H9 (cell line): ENCODE results near the gene DACH1. TPM values are rescaled to one million over a fixed set of nuclear protein-coding genes. Genes with fewer than 3 reads are reported as not detected.

Experiments
- DNase-seq: peaks from one replicate; pipeline ENCODE4 v3.0.0-alpha.2; 2017
- H2AFZ ChIP-seq: one replicate; pipeline ENCODE4 v1.6.1; 2013; ENCODE audit warnings: mild to moderate bottlenecking, low read length, control low read depth, moderate library complexity
- H2AK5ac ChIP-seq: 2 replicates; pipeline ENCODE4 v1.6.1; 2013; ENCODE audit warnings: low read length, control low read depth, mixed read lengths; ENCODE audit not compliant: insufficient read length
- H2BK120ac ChIP-seq: one replicate; pipeline ENCODE4 v1.6.1; 2013; ENCODE audit warnings: low read depth, mild to moderate bottlenecking, low read length, control low read depth, inconsistent platforms; ENCODE audit not compliant: poor library complexity, severe bottlenecking
- H2BK12ac ChIP-seq: 2 replicates; pipeline ENCODE4 v1.6.1; 2013; ENCODE audit warnings: low read length, control low read depth, mixed read lengths, low read depth; ENCODE audit not compliant: insufficient read length
- H2BK15ac ChIP-seq: 2 replicates; pipeline ENCODE4 v1.6.1; 2013; ENCODE audit warnings: low read depth, low read length, control low read depth
- H2BK20ac ChIP-seq: one replicate; pipeline ENCODE4 v1.6.1; 2013; ENCODE audit warnings: low read depth, mild to moderate bottlenecking, low read length, control low read depth, inconsistent platforms; ENCODE audit not compliant: poor library complexity, severe bottlenecking
- H2BK5ac ChIP-seq: 2 replicates; pipeline ENCODE4 v1.6.1; 2013; ENCODE audit warnings: low read length, control low read depth, mixed read lengths; ENCODE audit not compliant: insufficient read length
- H3K14ac ChIP-seq: 2 replicates; pipeline ENCODE4 v1.6.1; 2013; ENCODE audit warnings: low read length, control low read depth; ENCODE audit not compliant: insufficient read depth
- H3K18ac ChIP-seq: 2 replicates; pipeline ENCODE4 v1.6.1; 2013; ENCODE audit warnings: low read depth, mild to moderate bottlenecking, mixed read lengths, low read length, control low read depth; ENCODE audit not compliant: insufficient read length
- H3K23ac ChIP-seq: 2 replicates; pipeline ENCODE4 v1.6.1; 2013; ENCODE audit warnings: low read length, control low read depth, mixed read lengths, low read depth; ENCODE audit not compliant: insufficient read length
- H3K23me2 ChIP-seq: 2 replicates; pipeline ENCODE4 v1.6.1; 2013; ENCODE audit warnings: low read depth, mild to moderate bottlenecking, mixed read lengths, low read length, control low read depth; ENCODE audit not compliant: insufficient read length, poor library complexity, severe bottlenecking
- H3K27ac ChIP-seq: 2 replicates; pipeline ENCODE4 v1.5.1; 2013; ENCODE audit warnings: low read length, control low read depth, mixed read lengths, low read depth; ENCODE audit not compliant: insufficient read length
- H3K27me3 ChIP-seq: 2 replicates; pipeline ENCODE4 v1.6.1; 2013; ENCODE audit warnings: low read length, control low read depth, inconsistent platforms; ENCODE audit not compliant: insufficient read depth
- H3K4ac ChIP-seq: 2 replicates; pipeline ENCODE4 v1.6.1; 2013; ENCODE audit warnings: low read depth, mild to moderate bottlenecking, control low read depth, inconsistent platforms, low read length, moderate library complexity
- H3K4me1 ChIP-seq: 2 replicates; pipeline ENCODE4 v1.6.1; 2013; ENCODE audit warnings: low read length, control low read depth, inconsistent platforms; ENCODE audit not compliant: insufficient read depth
- H3K4me2 ChIP-seq: 2 replicates; pipeline ENCODE4 v1.6.1; 2013; ENCODE audit warnings: low read length, control low read depth, mixed read lengths; ENCODE audit not compliant: insufficient read length, insufficient read depth
- H3K56ac ChIP-seq: 2 replicates; pipeline ENCODE4 v1.6.1; 2013; ENCODE audit warnings: low read depth, mild to moderate bottlenecking, mixed read lengths, low read length, control low read depth; ENCODE audit not compliant: insufficient read length
- H3K79me1 ChIP-seq: 2 replicates; pipeline ENCODE4 v1.6.1; 2013; ENCODE audit warnings: low read depth, mild to moderate bottlenecking, moderate library complexity, low read length, control low read depth, inconsistent platforms; ENCODE audit not compliant: insufficient read depth, poor library complexity, severe bottlenecking
- H3K79me2 ChIP-seq: 2 replicates; pipeline ENCODE4 v1.6.1; 2013; ENCODE audit warnings: low read length, control low read depth, inconsistent platforms; ENCODE audit not compliant: insufficient read depth
- H3K9ac ChIP-seq: 2 replicates; pipeline ENCODE4 v1.6.1; 2013; ENCODE audit warnings: low read length, control low read depth, mixed read lengths; ENCODE audit not compliant: insufficient read length; ENCODE audit errors: extremely low read depth
- H3K9me3 ChIP-seq: one replicate; pipeline ENCODE4 v1.6.1; 2013; ENCODE audit warnings: low read depth, low read length, inconsistent platforms; ENCODE audit not compliant: control insufficient read depth
- H3T11ph ChIP-seq: one replicate; pipeline ENCODE4 v1.6.1; 2013; ENCODE audit warnings: mild to moderate bottlenecking, low read length, control low read depth, inconsistent platforms
- H4K20me1 ChIP-seq: one replicate; pipeline ENCODE4 v1.6.1; 2013; ENCODE audit not compliant: control insufficient read depth, insufficient read length, insufficient read depth
- H4K5ac ChIP-seq: 2 replicates; pipeline ENCODE4 v1.6.1; 2013; ENCODE audit warnings: low read depth, mild to moderate bottlenecking, mixed read lengths, low read length, control low read depth; ENCODE audit not compliant: insufficient read length
- H4K8ac ChIP-seq: replicated peaks from 2 replicates; pipeline ENCODE4 v1.6.1; 2013; ENCODE audit warnings: low read length, control low read depth, mixed read lengths, low read depth; ENCODE audit not compliant: insufficient read length
- H4K91ac ChIP-seq: 2 replicates; pipeline ENCODE4 v1.6.1; 2013; ENCODE audit warnings: low read depth, mild to moderate bottlenecking, moderate library complexity, mixed read lengths, low read length, control low read depth; ENCODE audit not compliant: insufficient read length
- H3K27ac Mint-ChIP-seq, 3 experiments: 2 replicates in 2 of 3; 3 replicates in 1 of 3; pipeline ENCODE4 v1.8.0; 2020 to 2021; ENCODE audit warnings: mixed read lengths in 3 of 3, mild to moderate bottlenecking in 1 of 3, moderate library complexity in 1 of 3
- H3K27me3 Mint-ChIP-seq: 2 replicates; pipeline ENCODE4 v1.8.0; 2021; ENCODE audit warnings: low read depth, mild to moderate bottlenecking, moderate library complexity, mixed read lengths
- H3K36me3 Mint-ChIP-seq, 3 experiments: 2 replicates in 2 of 3; 3 replicates in 1 of 3; pipeline ENCODE4 v1.8.0; 2020 to 2021; ENCODE audit warnings: low read depth in 3 of 3, mixed read lengths in 3 of 3; ENCODE audit not compliant: insufficient read depth in 1 of 3
- H3K4me1 Mint-ChIP-seq, 2 experiments: 2 replicates each; pipeline ENCODE4 v1.8.0; 2020; ENCODE audit warnings: mixed read lengths in 2 of 2
- H3K4me3 Mint-ChIP-seq, 2 experiments: 2 replicates in 1 of 2; 3 replicates in 1 of 2; pipeline ENCODE4 v1.8.0; 2020 to 2021; ENCODE audit warnings: mild to moderate bottlenecking in 2 of 2, mixed read lengths in 2 of 2, moderate library complexity in 1 of 2
- H3K9me3 Mint-ChIP-seq, 2 experiments: 2 replicates in 1 of 2; 3 replicates in 1 of 2; pipeline ENCODE4 v1.8.0; 2020; ENCODE audit warnings: mild to moderate bottlenecking in 2 of 2, mixed read lengths in 2 of 2, moderate library complexity in 1 of 2
- WGBS: extraction: QIAGEN DNeasy Blood & Tissue Kit; methylation state at CpG from one replicate; pipeline ENCODE4 v1.1.7; 2013; ENCODE audit warnings: missing lambda C conversion rate, low lambda C conversion rate, mixed read lengths; ENCODE audit not compliant: insufficient read length; ENCODE audit errors: extremely low coverage; 5-methylcytosine and 5-hydroxymethylcytosine counted together
- total RNA-seq: library from RNA; stranded (reverse); gene quantifications from 2 replicates; pipeline ENCODE4 v1.2.1, GENCODE V29; 2021
- TF ChIP-seq, protein P1 (sequence below): fragments of 200-600 bp; sonication (generic); conservative IDR thresholded peaks from 3 replicates; pipeline ENCODE4 v1.8.0; 2021; ENCODE audit warnings: antibody characterized with exemption, mild to moderate bottlenecking

DACH1 gene
- total RNA-seq, 1 experiment from 2014 or later: not detected

- Histone ChIP-seq H3K79me1 (no peaks in the 10 kb centered on the region), H4K20me1 (no peaks in the 10 kb centered on the region), H3K27ac (no peak overlapping the region), H2BK15ac (no peak overlapping the region), H4K91ac (no peak overlapping the region), H3K79me2 (no peaks in the 10 kb centered on the region), H2BK20ac (no peak overlapping the region), H2AK5ac (no peak overlapping the region), H3K23me2 (no peaks in the 10 kb centered on the region), H3K23ac (no peak overlapping the region), H2BK5ac (no peak overlapping the region), H3K14ac (no peak overlapping the region), H3K18ac (no peak overlapping the region), H3K9me3 (no peaks in the 10 kb centered on the region), H3K56ac (no peak overlapping the region), H3K4me1 (no peaks in the 10 kb centered on the region), H2BK12ac (no peak overlapping the region), H4K5ac (no peak overlapping the region), H4K8ac (no peak overlapping the region), H3K27me3 (no peaks in the 10 kb centered on the region), H3K9ac (no peak overlapping the region), H2BK120ac (no peak overlapping the region), H3K4ac (no peak overlapping the region), H3K4me2 (no peak overlapping the region), H2AFZ (no peak overlapping the region), H3T11ph (no peak overlapping the region)
- H3K27ac Mint-ChIP-seq: no peak overlapping the region
- H3K4me1 Mint-ChIP-seq: no peaks in the 10 kb centered on the region
- H3K9me3 Mint-ChIP-seq: no peaks in the 10 kb centered on the region
- DNase-seq: no peak
- no CpG with 5 or more reads among the region's 4 CpGs for WGBS
- H3K4me3 Mint-ChIP-seq: no peak overlapping the region
- TF ChIP-seq, protein P1, sequence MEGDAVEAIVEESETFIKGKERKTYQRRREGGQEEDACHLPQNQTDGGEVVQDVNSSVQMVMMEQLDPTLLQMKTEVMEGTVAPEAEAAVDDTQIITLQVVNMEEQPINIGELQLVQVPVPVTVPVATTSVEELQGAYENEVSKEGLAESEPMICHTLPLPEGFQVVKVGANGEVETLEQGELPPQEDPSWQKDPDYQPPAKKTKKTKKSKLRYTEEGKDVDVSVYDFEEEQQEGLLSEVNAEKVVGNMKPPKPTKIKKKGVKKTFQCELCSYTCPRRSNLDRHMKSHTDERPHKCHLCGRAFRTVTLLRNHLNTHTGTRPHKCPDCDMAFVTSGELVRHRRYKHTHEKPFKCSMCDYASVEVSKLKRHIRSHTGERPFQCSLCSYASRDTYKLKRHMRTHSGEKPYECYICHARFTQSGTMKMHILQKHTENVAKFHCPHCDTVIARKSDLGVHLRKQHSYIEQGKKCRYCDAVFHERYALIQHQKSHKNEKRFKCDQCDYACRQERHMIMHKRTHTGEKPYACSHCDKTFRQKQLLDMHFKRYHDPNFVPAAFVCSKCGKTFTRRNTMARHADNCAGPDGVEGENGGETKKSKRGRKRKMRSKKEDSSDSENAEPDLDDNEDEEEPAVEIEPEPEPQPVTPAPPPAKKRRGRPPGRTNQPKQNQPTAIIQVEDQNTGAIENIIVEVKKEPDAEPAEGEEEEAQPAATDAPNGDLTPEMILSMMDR: no peak
- H3K27me3 Mint-ChIP-seq: no peaks in the 10 kb centered on the region
- no peaks in the 10 kb centered on the region for H3K36me3 Mint-ChIP-seq
Observed at GRCh38 chr13:71773531-71773930, 93.5 kb downstream of the DACH1 start.
